Suppressor macrophage treated with lipopolysaccharide for 1 hour (primary cell): ENCODE results near the gene TMEM132D.

ENCODE experiments used
- DNase-seq, 3 donors: peaks; one replicate each; pipeline ENCODE4 v3.0.0-alpha.2; 2020 to 2022

TMEM132D gene

DNA sequence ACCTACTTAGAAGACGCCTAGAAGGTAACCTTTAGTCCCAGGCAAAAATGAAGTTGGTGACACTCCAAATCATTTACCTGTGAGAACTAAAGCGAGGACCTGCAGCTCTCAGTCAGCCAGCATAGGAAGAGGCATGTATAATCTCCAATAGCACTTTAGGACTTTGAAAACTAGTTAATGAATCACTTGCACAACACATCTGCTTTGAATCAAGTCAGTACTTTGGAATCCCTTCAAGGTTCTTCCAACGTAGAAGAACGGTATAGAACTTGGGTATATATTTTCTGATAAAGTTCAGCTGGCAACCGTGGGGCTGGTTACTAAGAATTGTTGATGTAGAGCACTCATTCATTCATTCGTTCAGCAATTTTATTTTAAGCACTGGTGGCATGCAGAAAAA lies 251.9 kb downstream of the TMEM132D start:
- no peak for DNase-seq

DNA sequence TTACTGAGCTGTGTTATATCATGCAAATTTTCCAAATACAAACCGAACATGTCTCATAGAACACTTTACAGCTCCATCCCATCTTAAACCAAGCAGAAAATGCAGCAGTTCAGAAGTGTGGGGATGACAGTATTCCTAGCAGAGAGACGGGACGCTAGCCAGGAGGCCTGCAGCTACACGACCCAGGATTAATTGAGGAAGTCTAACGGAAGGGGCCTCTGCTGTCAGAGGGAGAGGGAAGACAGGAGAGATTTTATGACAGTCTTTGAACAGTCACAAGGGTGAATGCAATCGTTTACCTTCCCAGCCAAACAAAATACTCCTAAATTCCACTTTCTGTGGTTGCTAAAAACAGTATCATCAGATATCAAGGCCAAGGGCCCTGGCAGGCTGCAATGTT lies 261.9 kb downstream of the TMEM132D start:
- no peak for DNase-seq

DNA sequence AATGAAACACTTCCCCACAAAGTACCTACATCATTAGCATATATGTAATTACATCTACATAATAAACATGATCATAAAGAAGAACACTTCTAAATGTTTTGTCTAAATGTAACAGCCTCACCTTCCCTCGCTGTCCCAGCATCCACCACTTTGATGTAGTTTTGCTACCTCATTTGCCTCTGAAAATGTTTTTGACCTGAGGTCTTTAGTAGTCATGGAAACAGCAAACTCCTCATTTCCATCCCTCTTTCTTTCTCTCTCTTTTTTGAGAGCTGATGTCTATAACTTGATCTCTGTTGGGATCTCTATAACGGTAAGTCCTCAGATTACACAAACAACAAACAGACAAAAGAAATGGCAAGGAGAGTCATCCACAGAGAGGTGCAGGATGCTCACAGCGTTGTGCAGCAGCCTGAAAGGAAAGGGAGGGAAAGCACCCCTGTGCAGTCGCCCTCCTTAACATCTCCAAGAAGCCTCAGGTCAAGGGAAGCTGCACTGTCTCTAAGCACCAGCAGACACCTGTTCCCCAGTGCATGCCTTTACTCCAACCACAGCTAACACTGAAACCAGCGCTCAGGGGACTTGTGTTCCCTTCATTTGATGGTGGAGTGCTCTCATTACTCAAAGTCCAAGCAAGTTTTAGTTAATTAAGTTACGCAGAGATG lies 268.7 kb downstream of the TMEM132D start:
- no peak for DNase-seq

DNA sequence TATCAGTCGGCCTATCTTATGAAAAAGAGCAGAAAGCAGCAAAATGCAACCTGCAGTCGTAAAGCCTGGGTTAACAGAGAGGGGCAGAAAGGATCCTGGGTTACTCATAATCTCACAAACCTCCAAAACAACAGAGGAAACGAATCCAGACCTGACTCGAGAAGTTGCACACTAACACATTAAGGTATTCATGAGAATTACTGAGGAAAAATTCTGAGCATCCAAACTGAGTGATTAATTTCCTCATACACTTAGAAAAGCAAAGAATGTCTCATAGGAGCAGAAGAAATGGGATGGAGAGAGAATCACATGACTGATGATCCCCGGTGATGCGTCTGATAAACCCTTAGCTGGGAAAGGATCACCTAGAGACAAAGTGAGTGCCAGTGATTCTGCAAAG lies 272.5 kb downstream of the TMEM132D start:
- no peak for DNase-seq

DNA sequence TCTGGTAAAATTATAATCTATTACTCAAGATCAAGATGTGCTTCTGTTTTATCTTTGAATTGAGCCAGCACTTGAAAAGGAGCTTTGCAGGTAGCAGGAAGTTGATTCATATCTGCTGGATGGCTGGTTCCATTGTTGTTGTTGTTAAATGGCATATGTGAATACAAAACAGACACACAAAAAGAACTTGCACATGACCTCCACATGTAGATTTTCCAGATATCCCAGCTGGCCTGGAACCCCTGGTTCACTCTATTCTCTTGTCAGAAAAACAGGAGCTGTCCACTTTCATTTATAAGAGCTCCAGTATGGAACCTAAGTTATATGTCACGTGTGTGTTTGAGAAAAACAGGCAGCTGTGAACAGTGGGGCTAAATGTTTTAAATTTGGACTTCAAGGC lies 273.9 kb downstream of the TMEM132D start:
- no peak for DNase-seq

DNA sequence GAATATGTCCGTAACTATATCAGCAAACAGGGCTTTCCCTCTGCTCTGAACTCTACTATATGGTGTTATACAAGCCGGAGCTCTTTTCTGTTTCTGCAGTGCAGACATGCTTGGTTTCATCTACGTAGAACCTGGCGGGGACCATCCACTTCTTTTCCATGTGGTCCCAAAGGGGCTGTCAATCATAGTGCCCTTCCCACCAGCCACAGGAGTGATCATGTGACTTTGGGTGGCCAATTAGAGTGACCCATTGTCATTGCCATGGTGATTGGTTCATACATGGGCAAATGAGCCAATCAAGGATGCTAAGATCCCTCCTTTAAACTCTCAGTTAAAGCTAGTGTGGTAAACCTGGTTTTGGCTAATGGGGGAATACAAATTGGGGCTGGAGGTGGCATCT lies 281.3 kb downstream of the TMEM132D start:
- DNase-seq = no peak

DNA sequence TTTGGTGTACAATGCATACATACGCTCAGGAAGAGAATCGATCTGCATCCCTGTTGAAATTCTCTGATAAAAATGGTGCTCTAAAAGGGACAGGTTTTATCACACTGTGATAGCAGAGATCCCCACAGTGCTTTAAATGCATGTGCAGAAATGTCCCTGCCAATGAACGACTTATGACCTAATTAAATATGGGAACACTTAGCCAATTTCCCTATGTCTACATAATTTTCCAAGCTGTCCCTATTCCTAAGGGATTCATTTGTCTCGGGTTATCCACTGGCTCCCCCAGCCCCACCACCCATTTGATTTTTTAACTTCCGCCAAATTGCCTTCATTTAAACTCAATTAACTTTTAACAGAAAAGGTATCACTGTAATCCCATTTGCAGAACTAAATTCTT lies 284.6 kb downstream of the TMEM132D start:
- DNase-seq = no peak

DNA sequence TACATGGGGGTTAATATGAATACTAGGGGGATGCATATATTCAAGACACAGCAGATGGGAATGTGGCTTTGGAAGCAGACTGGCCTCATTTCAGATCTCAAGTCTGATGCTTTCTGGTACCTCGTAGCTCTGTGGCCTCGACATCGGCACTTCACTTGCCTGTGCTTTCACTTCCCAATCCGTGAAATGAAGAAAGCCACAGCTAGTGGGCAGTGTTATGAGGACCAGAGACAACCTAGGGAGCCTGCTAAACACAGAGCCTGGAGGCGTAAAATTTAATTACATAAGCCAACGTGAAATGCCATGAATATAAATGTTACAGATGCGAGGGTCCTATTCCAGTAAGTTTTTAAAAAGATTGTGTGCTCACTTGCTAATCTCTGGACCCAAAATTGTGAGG lies 286.0 kb downstream of the TMEM132D start:
- no peak for DNase-seq

DNA sequence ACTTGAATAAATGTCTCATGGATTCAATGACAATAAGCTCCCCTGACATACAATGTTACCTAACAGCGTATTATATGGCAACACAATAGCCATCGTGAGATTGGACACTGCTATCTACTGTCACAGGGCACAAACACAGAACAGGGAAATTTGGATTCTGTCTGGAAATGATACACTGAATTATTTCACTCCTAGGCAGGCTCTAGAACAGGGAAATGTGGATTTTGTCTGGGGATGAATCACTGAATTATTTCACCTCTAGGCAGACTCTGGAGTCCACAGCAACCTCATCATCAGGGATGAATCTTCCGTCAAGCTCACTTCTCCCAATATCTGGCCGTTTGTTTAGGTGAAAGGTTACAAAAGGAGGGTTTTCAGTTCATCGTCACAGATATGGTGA lies 288.8 kb downstream of the TMEM132D start:
- no peak for DNase-seq

DNA sequence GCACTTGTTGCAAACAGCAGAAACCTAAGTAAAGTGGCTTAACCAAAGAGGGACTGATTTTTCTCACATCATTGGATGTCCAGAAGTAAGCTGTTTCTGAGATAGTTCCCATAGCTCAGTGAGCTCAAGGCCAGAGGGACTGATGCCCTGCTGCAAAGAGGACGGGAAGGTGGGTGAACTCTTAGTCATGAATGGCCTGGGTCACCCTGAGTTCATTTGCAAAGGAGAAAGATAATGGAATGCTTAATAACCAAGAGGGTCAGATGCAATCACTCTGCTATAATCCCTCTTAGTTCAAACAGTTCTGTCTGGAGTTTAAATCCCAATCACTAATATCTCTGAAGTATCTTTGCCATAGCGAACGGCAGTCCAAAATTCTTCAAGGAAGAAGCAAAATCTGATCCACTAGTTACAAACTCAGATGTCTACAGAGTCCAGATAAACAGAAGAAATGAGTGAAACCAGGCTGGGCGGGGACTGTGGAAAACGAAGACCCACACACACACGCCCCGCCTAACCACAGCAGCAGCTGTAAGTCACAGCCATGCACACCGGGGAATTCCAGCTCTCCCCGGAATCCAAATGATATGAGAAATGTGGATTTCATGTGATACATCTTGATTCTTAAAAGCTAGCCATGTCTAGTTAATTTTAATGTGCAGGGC lies 289.5 kb downstream of the TMEM132D start:
- no peak for DNase-seq

DNA sequence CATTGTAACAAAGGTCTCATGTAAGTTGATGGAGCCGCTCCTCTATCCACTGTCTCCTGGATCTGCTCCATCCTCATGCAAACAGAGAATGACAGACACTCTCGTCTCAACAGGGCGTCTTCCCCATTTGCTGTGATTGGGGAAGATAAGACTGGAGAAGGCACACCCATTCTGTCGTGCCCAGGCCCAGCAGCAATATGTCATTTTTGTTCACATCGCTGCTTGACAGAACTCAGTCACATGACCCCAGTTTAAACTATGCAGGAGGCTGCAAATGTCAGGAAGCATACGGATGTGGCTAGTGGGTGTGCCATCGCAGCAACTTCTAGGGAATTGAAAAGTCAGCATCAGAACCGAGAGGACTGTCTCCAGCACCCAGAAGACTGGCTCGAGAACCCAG lies 290.5 kb downstream of the TMEM132D start:
- DNase-seq = no peak

DNA sequence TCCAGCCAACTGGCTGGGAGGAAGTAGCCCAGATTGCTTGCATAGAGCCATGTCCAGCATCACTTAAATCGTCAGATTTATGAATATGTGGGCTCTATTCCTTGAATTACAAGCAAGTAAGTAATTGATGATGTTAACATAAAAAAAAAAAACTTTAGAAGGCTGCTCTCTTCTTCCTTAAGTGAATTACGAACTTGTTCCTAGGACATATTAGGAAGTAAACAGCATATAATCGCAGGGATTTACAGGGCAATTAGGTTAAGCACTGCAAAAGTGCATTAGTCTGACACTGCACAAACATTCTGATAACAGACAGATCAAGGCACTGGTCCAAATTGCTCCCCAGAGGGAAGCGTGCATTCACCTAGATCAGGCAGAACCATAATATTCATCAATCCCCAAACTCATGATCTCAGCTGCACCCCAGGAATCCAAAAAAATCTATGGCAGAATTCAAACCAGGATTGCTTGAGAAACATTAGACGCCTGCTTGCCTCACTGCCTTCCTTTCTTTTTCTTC lies 293.2 kb downstream of the TMEM132D start:
- DNase-seq = no peak

DNA sequence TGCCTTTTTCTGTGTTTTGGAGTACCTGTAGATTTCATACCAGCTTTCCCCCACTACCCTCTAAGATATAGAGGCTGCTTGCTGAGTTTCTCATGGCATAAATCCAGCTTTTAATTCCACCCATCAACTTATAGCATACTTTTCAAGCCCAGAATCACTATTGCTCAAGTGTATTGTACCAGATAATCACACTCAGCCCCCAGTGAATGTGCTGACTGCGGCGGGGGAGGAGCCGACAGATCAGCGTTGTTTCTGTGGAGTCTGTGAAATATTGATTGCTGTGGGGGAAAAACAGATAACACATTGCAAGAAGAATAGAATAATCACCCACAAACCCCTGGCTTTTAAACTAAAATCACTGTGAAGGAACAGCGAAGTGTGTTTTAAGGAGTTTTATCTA lies 296.1 kb downstream of the TMEM132D start:
- no peak for DNase-seq

DNA sequence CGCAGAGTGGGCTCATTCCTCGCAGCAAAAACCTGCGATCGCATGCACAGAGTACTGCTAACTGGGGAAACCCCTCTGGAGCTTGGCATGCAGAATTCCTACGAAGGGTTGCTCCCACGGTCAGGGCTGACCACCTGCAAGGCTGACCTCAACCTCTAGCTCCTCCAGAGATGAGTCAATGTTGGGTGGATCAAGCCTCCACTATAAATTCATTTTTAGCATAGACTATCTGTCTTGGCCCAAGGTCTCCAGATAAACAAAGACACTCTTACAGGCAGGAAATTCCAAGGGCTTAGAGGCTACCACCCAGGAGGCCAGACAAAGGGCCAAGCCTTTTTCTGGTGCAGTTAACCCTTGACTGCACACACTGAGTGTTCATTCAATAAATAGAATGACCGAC lies 296.5 kb downstream of the TMEM132D start:
- DNase-seq = no peak

DNA sequence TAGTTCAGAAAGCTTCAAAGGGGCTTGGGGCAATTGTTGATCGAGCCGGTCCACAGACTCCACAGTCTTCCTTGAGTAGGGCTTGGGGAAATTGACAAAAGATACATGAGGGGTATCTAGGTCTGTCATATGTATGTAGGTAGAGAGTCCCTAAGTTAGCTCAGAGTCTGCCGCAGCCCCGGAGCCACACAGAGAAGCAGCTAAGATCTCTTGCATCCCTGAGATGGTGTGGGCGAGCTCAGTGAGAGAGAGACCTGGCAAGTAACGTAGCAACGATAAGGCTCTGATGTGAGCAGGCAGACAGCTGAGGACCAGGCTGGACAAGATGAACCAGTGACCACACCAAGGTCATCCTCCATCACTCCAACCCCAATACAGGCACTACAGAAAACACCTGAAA lies 297.6 kb downstream of the TMEM132D start:
- no peak for DNase-seq

DNA sequence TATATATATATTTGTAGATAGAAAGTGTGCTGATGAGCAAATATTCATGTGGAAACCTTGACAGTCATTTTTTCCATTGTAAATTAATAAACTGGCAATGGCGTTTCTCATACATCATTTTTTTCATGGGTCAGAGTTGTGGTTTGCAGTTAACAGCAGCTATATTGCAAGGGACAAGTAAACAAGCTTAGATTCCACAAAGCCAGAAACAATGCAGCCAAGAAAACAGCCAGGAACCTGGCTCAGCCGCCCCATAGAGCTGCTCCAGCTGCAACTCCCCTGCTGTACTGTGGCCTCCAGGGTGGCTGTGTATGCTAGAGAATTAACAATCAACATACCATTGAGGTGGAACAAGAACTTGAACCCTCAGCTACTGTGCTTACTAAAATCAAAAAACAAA lies 298.2 kb downstream of the TMEM132D start:
- no peak for DNase-seq

DNA sequence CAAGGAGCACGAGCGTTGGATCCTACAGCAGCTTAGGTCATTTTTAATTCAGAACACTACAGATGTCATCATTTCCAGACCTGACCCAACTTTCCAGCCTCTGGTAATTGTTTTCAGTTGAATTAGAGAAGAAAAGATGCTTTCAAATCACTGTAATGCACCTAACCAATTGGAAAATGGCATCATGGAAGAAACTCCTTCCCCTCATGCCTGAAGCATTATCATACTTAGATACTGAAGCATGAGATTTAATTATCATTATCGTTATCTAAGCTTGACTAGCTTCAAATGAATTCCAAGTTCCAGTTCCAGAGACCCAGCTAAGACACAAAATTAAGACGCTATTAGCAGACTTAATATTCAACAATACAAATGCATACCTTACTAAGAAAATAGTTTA lies 299.3 kb downstream of the TMEM132D start:
- DNase-seq = no peak

DNA sequence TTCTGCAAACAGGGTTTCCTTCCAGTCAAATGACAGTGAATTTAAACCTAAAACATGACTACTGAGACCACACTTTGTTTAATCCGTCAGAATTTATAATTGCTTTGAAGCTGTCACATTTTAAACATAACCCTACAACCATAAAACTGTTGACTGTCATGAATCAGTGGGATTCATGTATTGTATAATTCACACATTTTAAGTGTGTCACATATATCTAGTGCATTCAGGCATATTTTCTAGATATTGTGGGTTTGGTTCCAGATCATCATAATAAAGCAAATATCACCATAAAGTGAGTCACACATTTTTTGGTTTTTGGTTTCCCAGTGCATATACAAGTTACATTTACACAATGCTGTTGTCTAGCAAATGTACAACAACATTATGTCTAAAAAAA lies 304.4 kb downstream of the TMEM132D start:
- DNase-seq = no peak

DNA sequence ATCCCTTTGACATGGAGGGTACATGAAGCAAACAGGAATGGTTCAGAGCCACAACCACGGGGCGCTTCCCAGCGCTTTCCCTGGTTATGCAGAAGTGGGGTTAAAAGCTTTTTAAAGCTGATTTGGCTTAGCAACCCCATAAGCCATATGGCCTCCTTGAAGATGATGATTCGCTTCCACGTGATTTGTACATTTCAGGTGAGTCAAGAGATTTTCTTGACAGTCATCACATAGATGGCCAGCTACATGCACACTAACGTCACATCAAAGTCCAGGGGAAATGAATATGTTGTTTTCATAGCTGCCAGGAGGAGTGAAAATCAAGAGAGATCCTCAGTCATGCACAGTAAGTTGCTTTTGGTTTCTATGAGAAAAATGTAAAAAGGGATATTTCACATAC lies 309.7 kb downstream of the TMEM132D start:
- DNase-seq = no peak

DNA sequence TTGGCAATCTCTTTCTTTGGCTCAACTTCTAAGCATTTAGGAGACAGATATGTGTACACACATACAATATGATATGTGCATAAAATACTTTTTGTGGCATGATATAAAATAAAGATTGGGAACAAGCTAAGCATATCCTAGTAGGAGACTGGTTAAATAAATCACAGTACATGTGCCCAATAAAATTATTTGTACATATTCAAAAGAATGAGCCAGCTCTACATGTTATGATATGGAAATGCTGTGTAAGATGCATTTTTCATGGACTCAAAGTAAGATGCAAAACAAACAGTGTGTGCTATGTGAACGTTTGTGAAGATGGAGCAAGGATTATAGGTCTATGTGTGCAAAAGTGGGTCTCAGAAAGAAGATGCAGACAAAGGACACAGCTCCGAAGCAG lies 311.4 kb downstream of the TMEM132D start:
- DNase-seq = no peak

DNA sequence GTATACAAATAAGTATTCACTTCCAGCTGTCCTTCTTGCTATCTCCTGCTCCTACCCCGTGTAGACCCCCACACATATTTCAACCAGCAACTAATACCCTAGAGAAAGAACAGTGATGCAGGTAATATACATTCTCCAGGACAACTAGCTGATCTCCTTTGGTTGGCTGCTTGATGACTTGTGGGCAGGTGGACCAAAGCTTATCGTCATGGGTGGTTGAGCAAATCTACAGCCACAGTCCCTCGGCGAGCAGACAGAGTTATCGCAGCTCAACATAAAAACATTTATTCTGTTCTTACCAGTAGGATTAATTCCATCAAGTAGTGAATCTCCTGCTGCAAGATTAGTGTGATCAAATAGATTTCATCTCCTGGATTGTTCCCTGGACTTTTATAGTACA lies 314.3 kb downstream of the TMEM132D start:
- DNase-seq = no peak

DNA sequence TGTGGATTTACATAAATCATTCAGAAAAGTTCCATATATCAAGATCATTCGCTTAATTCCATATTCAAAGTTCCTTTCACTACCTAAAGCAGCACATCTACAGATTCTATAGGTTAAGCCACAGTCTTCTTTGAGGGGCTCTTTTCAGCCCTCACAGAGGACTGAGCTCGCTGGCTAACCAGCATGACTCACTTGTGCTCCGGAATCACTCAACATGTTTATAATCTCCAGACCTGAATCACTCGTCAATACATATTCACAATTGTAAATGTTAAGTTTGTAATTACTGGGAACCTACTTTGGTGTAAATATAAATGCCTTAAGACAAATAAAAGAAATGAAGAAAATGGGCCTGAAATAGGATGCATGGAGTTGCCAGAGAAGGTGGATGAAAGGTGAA lies 315.7 kb downstream of the TMEM132D start:
- DNase-seq = no peak

DNA sequence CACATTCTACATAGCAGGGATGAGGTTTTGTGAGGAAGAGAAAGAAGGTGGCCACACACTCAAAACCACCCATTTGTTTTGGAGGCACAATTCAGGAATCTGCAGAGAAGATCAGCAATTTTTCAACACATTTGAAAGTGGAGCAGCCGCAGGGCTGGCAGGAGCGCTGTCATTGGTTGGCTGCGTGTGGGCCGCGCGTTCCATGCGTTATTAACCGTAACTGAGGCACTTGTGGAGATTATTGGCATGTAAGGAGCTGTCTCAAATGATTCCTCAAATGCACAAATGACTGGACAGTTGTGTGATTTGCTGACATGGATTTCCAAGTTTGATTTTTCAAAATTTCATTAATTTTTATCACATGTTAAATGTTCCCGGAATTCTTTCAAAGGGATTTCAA lies 318.5 kb downstream of the TMEM132D start:
- DNase-seq = no peak

DNA sequence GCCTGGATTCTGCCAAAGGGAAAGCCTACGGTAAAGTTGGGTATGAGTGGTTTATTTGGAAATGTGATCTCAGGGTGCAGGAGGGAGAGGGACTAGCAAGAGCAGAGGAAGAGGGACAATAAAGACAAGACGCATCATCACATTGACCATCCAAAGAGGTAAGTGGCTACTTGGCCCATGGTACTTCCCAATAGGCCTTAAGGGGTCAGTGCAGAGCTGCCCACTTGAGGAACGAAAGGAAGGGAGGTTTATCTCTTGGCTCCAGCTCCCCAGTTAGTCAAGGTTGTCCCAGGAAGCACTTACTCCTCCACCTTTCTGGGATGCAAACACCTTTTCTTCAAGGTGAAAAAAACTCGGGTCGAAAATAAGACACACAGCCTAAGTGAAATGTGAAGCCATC lies 323.9 kb downstream of the TMEM132D start:
- DNase-seq = no peak

DNA sequence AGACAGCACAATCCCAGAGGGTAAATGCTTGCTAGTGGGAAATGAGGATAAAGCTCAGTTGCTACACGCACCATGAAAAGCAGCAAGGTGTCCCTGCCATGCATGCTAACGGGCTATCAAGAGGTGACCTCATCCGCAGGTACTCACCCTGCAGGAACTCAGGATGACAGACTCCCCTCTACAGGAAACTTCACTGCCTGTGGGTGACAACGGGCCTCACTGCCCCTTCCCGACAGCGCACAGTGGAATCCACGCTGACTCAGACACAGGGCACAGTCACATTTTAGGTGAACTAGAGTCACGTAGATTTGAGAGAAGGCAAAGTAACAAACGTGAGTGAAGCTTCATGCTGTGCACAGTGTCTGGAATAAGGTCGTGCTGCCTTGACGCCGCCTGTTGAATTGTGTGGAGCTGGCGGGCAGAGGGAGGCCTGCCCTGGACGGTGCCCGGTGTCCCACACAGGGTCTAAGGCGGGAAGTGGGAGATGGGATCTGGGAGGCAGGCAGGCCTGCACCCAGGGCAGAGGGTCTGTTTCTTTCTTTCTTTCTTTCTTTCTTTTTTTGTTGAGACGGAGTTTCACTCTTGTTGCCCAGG lies 331.8 kb downstream of the TMEM132D start:
- no peak for DNase-seq
